ENCODE data around the gene EMP2. TPM values are rescaled to one million over a fixed set of nuclear protein-coding genes. Genes with fewer than 3 reads are reported as not detected.

Gene EMP2
- total RNA-seq, 1 experiment from 2014 or later = 14.4 TPM

- Histone ChIP-seq H2BK5ac (ENCODE audit: insufficient read length, low read length) (no peak overlapping the region), H3K14ac (ENCODE audit: insufficient read depth, low read length) (no peak overlapping the region), H3K79me1 (ENCODE audit: insufficient read depth, low read depth, low read length, poor library complexity, severe bottlenecking) (no peaks in the 10 kb centered on the region), H2BK12ac (ENCODE audit: insufficient read length, low read depth, low read length) (no peak overlapping the region), H3K27ac (ENCODE audit: insufficient read length, low read depth, low read length) (no peak overlapping the region), H2BK120ac (ENCODE audit: low read depth, low read length, poor library complexity, severe bottlenecking) (no peak overlapping the region), H3K79me2 (ENCODE audit: insufficient read depth, low read length) (no peaks in the 10 kb centered on the region), H3K9me3 (ENCODE audit: control insufficient read depth, low read depth, low read length) (no peaks in the 10 kb centered on the region), H4K20me1 (ENCODE audit: control insufficient read depth, insufficient read depth, insufficient read length) (no peaks in the 10 kb centered on the region), H3K4me2 (ENCODE audit: insufficient read depth, insufficient read length, low read length) (no peak overlapping the region), H3T11ph (ENCODE audit: low read length) (no peak overlapping the region), H3K4ac (ENCODE audit: low read depth, low read length) (no peak overlapping the region), H3K23ac (ENCODE audit: insufficient read length, low read depth, low read length) (no peak overlapping the region), H3K18ac (ENCODE audit: insufficient read length, low read depth, low read length) (no peak overlapping the region), H3K27me3 (ENCODE audit: insufficient read depth, low read length) (no peaks in the 10 kb centered on the region), H4K5ac (ENCODE audit: insufficient read length, low read depth, low read length) (no peak overlapping the region), H4K91ac (ENCODE audit: insufficient read length, low read depth, low read length) (no peak overlapping the region), H3K9ac (ENCODE audit: extremely low read depth, insufficient read length, low read length) (no peak overlapping the region), H3K56ac (ENCODE audit: insufficient read length, low read depth, low read length) (no peak overlapping the region), H4K8ac (replicated peaks; ENCODE audit: insufficient read length, low read depth, low read length) (no peak overlapping the region), H3K23me2 (ENCODE audit: insufficient read length, low read depth, low read length, poor library complexity, severe bottlenecking) (no peaks in the 10 kb centered on the region), H2BK15ac (ENCODE audit: low read depth, low read length) (no peak overlapping the region), H3K4me1 (ENCODE audit: insufficient read depth, low read length) (no peaks in the 10 kb centered on the region; the same call in 1 of the 2 replicates), H2BK20ac (ENCODE audit: low read depth, low read length, poor library complexity, severe bottlenecking) (no peak overlapping the region), H2AFZ (ENCODE audit: low read length) (no peak overlapping the region), H2AK5ac (ENCODE audit: insufficient read length, low read length) (no peak overlapping the region)
- no peaks in the 10 kb centered on the region for H3K36me3 Mint-ChIP-seq (ENCODE audit: insufficient read depth in 1 of 3, low read depth in 3 of 3)
- no CpG with 5 or more reads among the region's 10 CpGs for WGBS (ENCODE audit: extremely low coverage, insufficient read length, low lambda C conversion rate)
- H3K27me3 Mint-ChIP-seq (ENCODE audit: low read depth) = no peaks in the 10 kb centered on the region; the same call in 1 of the 2 replicates
- no peak overlapping the region; a peak in 1 of 7 replicates for H3K27ac Mint-ChIP-seq
- peaks cover 2% of the 10 kb centered on the region in 2 experiments; a peak in 2 of 5 replicates for H3K9me3 Mint-ChIP-seq
- DNase-seq = no peak
- H3K4me3 Mint-ChIP-seq = no peak overlapping the region; a peak in 1 of 5 replicates
- 0 out of 4 replicates have a peak, but pooled peaks cover 0 to 2% of the 10 kb centered on the region in 2 experiments for H3K4me1 Mint-ChIP-seq
- TF ChIP-seq CTCF (conservative IDR thresholded peaks at IDR 0.05) = no peak
Observed at GRCh38 chr16:10519929-10520868, 60.2 kb downstream of the EMP2 start.

Data from H9 (cell line).